Measurements from ENCODE around the gene TAF11L14. TPM values are rescaled to one million over a fixed set of nuclear protein-coding genes. Genes with fewer than 3 reads are reported as not detected.
A peak's percentile ranks its signal among the peaks of the same experiment; 100 is the strongest.
"Not testable (repeated sequence)": the region's sequence is repeated elsewhere in the genome, so short reads cannot be mapped to it uniquely, and the experiment has no call there.

Gene TAF11L14
- not detected for total RNA-seq

GRCh38 chr5:17634160-17634559 is at the start of gene TAF11L14:
TAF11L14 (plus strand) TSS chr5:17634460.
- DNase-seq, result no peak

- not testable (repeated sequence) for DNase-seq
Measured at GRCh38 chr5:17585658-17586057, 48.6 kb upstream of the TAF11L14 start, which contains the start of gene TAF11L7. TAF11L7 (minus strand) TSS chr5:17585758.

GRCh38 chr5:17590860-17591259 is 43.4 kb upstream of the TAF11L14 start, which contains the start of gene TAF11L8:
TAF11L8 (minus strand) TSS chr5:17590960.
- not testable (repeated sequence) for DNase-seq

- not testable (repeated sequence) for DNase-seq
Measured at GRCh38 chr5:17594255-17594654, 40.0 kb upstream of the TAF11L14 start, which contains the start of gene TAF11L9. TAF11L9 (minus strand) TSS chr5:17594394.

- not testable (repeated sequence) for DNase-seq
Measured at GRCh38 chr5:17597728-17598127, 36.5 kb upstream of the TAF11L14 start, which contains the start of gene TAF11L10. TAF11L10 (minus strand) TSS chr5:17597828.

GRCh38 chr5:17603880-17604279 is 30.4 kb upstream of the TAF11L14 start, which contains the start of gene TAF11L11:
TAF11L11 (plus strand) TSS chr5:17604183.
- DNase-seq, result not testable (repeated sequence)

GRCh38 chr5:17604951-17605350 is 29.3 kb upstream of the TAF11L14 start:
- no peak for DNase-seq

GRCh38 chr5:17607461-17607860 is 26.8 kb upstream of the TAF11L14 start:
- DNase-seq, result not testable (repeated sequence)

- not testable (repeated sequence) for DNase-seq
Measured at GRCh38 chr5:17610092-17610491, 24.2 kb upstream of the TAF11L14 start, which contains the start of gene TAF11L12. TAF11L12 (plus strand) TSS chr5:17610392.

- no peak for DNase-seq
Measured at GRCh38 chr5:17614872-17615605, 19.2 kb upstream of the TAF11L14 start.

- DNase-seq, result no peak
Measured at GRCh38 chr5:17619354-17619753, 14.9 kb upstream of the TAF11L14 start.

- DNase-seq, result no peak
Measured at GRCh38 chr5:17620627-17621026, 13.6 kb upstream of the TAF11L14 start.

- DNase-seq, result no peak
Measured at GRCh38 chr5:17625686-17626085, 8.6 kb upstream of the TAF11L14 start.

GRCh38 chr5:17631788-17632187 is 2.5 kb upstream of the TAF11L14 start, which contains the start of gene TAF11L13:
TAF11L13 (plus strand) TSS chr5:17632088.
- not testable (repeated sequence) for DNase-seq

- not testable (repeated sequence) for DNase-seq
Measured at GRCh38 chr5:17649232-17649631, 15.0 kb downstream of the TAF11L14 start.

- not testable (repeated sequence) for DNase-seq
Measured at GRCh38 chr5:17655201-17655759, 21.0 kb downstream of the TAF11L14 start.

GRCh38 chr5:17655921-17656320 is 21.7 kb downstream of the TAF11L14 start:
- no peak for DNase-seq

- DNase-seq, result peak; percentile 9
Measured at GRCh38 chr5:17663182-17663581, 28.9 kb downstream of the TAF11L14 start.

GRCh38 chr5:17665836-17666235 is 31.6 kb downstream of the TAF11L14 start:
- DNase-seq, result no peak

GRCh38 chr5:17666726-17667235 is 32.5 kb downstream of the TAF11L14 start:
- no peak for DNase-seq

GRCh38 chr5:17670353-17670752 is 36.1 kb downstream of the TAF11L14 start:
- no peak for DNase-seq

GRCh38 chr5:17678751-17679324 is 44.6 kb downstream of the TAF11L14 start:
- no peak for DNase-seq

All from tongue (tissue), 2 donors.